ENCODE results near the gene MATK. TPM values are rescaled to one million over a fixed set of nuclear protein-coding genes. Genes with fewer than 3 reads are reported as not detected.
"Not testable (repeated sequence)": the region's sequence is repeated elsewhere in the genome, so short reads cannot be mapped to it uniquely, and the experiment has no call there.

MATK gene
- total RNA-seq, 1 experiment from 2014 or later = not detected

DNA sequence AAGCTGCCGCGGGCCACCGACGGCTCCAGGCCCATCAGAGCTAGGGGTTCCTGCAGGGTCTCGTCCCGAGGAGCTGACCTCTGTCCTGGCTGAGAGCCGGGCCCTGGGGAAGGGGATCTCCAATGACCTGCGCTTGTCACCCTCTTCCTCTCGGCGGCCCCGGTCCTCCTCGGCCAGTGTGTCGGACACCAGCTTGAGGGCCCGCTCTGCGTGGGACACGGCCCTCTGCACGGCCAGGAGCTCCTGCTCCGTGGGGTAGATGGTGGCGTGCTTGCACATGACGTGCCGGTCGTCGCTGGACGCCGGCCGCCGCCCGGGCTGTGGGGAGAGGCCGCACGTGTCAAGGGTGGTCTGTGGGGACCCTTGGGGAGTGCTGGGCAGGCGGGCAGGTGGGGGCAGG is 32.7 kb upstream of the MATK start:
- no peak overlapping the region for H2AFZ ChIP-seq (ENCODE audit: low read length)
- H3K9me2 ChIP-seq (replicated peaks; ENCODE audit: insufficient read depth, low read length) = no peaks in the 10 kb centered on the region
- no peaks in the 10 kb centered on the region for H3K27me3 ChIP-seq (ENCODE audit: low read length)
- no peak overlapping the region for H3K4me3 ChIP-seq (ENCODE audit: low read length)
- peaks cover 22% of the 10 kb centered on the region; the same call in 1 of the 2 replicates for H4K20me1 ChIP-seq (ENCODE audit: insufficient read depth, low read depth, low read length)
- no peaks in the 10 kb centered on the region for H3K79me2 ChIP-seq (ENCODE audit: low read length)
- H3K36me3 ChIP-seq (ENCODE audit: insufficient read depth, low read length) = no peaks in the 10 kb centered on the region
- no peak overlapping the region for H3K9ac ChIP-seq (ENCODE audit: low read length)
- DNase-seq = peak; percentile 14
- H3K9me3 ChIP-seq (ENCODE audit: low read length) = no peaks in the 10 kb centered on the region
- no peak overlapping the region for H3K27ac ChIP-seq (ENCODE audit: low read length)
- no peak overlapping the region for H3K4me2 ChIP-seq (ENCODE audit: low read depth, low read length, poor library complexity, severe bottlenecking)
- no peaks in the 10 kb centered on the region for H3K4me1 ChIP-seq (ENCODE audit: low read length)

DNA sequence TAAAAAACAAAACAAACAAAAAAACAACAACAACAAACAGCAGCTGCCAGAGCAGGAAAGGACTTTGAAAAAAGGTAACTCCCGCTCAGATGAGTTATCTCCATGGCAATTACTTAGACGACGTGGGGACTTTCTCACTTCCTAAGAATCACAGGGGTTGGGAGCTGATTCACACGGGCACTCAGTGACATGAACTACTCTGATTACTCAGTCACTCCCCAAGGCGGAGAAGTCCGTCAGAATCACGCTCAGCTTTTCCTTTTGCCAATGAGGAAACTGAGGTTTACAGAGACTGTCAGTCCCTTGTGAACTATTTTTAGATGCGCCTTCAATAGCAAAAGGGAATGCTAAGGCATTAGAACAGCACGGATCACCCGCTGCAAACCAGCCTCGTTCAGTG is 32.3 kb upstream of the MATK start:
- H3K9me3 ChIP-seq (ENCODE audit: low read length) = no peaks in the 10 kb centered on the region
- H3K9ac ChIP-seq (ENCODE audit: low read length) = no peak overlapping the region
- H3K27ac ChIP-seq (ENCODE audit: low read length) = no peak overlapping the region
- no peaks in the 10 kb centered on the region for H3K9me2 ChIP-seq (replicated peaks; ENCODE audit: insufficient read depth, low read length)
- H3K36me3 ChIP-seq (ENCODE audit: insufficient read depth, low read length) = no peaks in the 10 kb centered on the region
- H2AFZ ChIP-seq (ENCODE audit: low read length) = no peak overlapping the region
- DNase-seq = peak; percentile 27
- no peaks in the 10 kb centered on the region for H3K4me1 ChIP-seq (ENCODE audit: low read length)
- H4K20me1 ChIP-seq (ENCODE audit: insufficient read depth, low read depth, low read length) = peaks cover 25% of the 10 kb centered on the region; the same call in 1 of the 2 replicates
- no peaks in the 10 kb centered on the region for H3K27me3 ChIP-seq (ENCODE audit: low read length)
- no peaks in the 10 kb centered on the region for H3K79me2 ChIP-seq (ENCODE audit: low read length)
- H3K4me3 ChIP-seq (ENCODE audit: low read length) = no peak overlapping the region
- H3K4me2 ChIP-seq (ENCODE audit: low read depth, low read length, poor library complexity, severe bottlenecking) = no peak overlapping the region

DNA sequence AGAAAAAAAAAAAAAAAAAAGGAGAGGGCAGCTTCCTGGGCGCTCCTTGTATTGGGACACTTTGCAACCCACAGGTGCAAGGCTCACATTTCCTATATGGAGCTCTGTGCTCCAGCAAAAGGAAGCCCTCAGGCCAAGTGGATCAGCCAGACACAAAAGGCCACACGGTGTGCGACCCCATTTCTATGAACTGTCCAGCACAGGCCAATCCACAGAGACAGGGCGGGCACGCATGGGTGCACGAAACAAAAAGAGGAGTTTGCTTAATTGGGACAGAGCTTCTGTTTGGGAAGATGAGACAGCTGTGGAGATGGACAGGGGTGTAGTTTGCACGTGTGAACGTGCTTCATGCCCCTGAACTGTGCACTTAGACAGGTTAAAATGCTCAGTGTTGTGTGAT is 31.6 kb upstream of the MATK start:
- Histone ChIP-seq H3K4me2 (ENCODE audit: low read depth, low read length, poor library complexity, severe bottlenecking) (no peak overlapping the region), H3K9me2 (replicated peaks; ENCODE audit: insufficient read depth, low read length) (no peaks in the 10 kb centered on the region), H3K36me3 (ENCODE audit: insufficient read depth, low read length) (no peaks in the 10 kb centered on the region), H3K9ac (ENCODE audit: low read length) (no peak overlapping the region), H4K20me1 (ENCODE audit: insufficient read depth, low read depth, low read length) (peaks cover 28% of the 10 kb centered on the region; the same call in 1 of the 2 replicates), H3K27me3 (ENCODE audit: low read length) (no peaks in the 10 kb centered on the region), H3K4me3 (ENCODE audit: low read length) (no peak overlapping the region), H2AFZ (ENCODE audit: low read length) (no peak overlapping the region), H3K4me1 (ENCODE audit: low read length) (no peaks in the 10 kb centered on the region), H3K79me2 (ENCODE audit: low read length) (no peaks in the 10 kb centered on the region), H3K27ac (ENCODE audit: low read length) (no peak overlapping the region), H3K9me3 (ENCODE audit: low read length) (no peaks in the 10 kb centered on the region)
- peak; percentile 5 for DNase-seq

DNA sequence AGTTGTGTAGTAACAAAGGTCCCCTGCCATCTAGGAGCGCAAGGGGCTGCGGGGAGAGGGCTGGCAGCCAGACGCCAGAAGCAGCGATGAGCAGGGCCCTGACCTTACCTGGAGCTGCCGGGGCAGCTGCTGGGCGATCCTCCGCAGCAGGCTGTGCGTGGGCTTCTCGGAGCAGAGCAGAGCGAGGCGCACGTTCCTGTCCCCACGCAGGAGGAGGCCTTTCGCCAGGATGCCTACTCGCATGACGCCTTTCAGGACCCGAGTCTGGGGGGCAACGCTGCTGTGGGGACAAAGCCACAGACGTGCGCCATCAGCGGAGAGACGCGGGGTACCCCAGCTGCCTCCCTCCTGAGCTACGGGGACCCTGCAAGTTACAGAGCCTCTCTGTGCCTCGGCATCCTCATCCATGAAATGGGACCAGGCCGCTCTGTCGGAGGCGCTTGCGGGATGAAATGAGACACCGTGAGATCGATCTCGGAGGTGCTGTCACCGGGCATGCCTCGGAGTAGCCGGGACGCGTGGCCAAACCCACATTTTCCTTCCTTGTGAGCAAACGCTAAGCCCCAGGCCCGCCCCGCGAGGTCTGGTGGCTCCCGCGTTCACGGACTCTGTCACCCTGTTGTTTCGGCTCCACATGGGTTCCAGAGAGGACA is 30.5 kb upstream of the MATK start:
- Histone ChIP-seq H3K79me2 (ENCODE audit: low read length) (no peaks in the 10 kb centered on the region), H4K20me1 (ENCODE audit: insufficient read depth, low read depth, low read length) (peaks cover 32% of the 10 kb centered on the region; the same call in 1 of the 2 replicates), H3K4me2 (ENCODE audit: low read depth, low read length, poor library complexity, severe bottlenecking) (no peak overlapping the region), H3K9me3 (ENCODE audit: low read length) (no peaks in the 10 kb centered on the region), H3K27ac (ENCODE audit: low read length) (no peak overlapping the region), H2AFZ (ENCODE audit: low read length) (no peak overlapping the region), H3K36me3 (ENCODE audit: insufficient read depth, low read length) (no peaks in the 10 kb centered on the region), H3K4me1 (ENCODE audit: low read length) (no peaks in the 10 kb centered on the region), H3K9ac (ENCODE audit: low read length) (no peak overlapping the region), H3K4me3 (ENCODE audit: low read length) (no peak overlapping the region), H3K9me2 (replicated peaks; ENCODE audit: insufficient read depth, low read length) (no peaks in the 10 kb centered on the region), H3K27me3 (ENCODE audit: low read length) (no peaks in the 10 kb centered on the region)
- DNase-seq = peak; percentile 14

DNA sequence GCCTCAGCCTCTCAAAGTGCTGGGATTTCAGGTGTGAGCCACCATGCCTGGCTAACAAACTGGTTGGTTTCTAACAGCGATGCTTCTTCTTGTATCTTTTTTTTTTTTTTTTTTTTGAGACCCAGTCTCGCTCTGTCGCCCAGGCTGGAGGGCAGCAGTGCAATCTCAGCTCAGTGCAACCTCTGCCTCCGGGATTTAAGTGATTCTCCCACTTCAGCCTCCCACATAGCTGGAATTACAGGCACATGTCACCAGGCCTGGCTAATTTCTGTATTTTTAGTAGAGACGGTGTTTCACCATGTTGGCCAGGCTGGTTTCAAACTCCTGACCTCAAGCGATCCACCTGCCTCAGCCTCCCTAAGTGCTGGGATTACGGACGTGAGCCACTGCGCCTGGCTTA is 30.0 kb upstream of the MATK start:
- H3K4me1 ChIP-seq (ENCODE audit: low read length); H3K27ac ChIP-seq (ENCODE audit: low read length); H3K9ac ChIP-seq (ENCODE audit: low read length); H3K79me2 ChIP-seq (ENCODE audit: low read length); H3K9me3 ChIP-seq (ENCODE audit: low read length); H2AFZ ChIP-seq (ENCODE audit: low read length); H3K9me2 ChIP-seq (replicated peaks; ENCODE audit: insufficient read depth, low read length); H3K4me2 ChIP-seq (ENCODE audit: low read depth, low read length, poor library complexity, severe bottlenecking); H3K36me3 ChIP-seq (ENCODE audit: insufficient read depth, low read length); H3K27me3 ChIP-seq (ENCODE audit: low read length); H3K4me3 ChIP-seq (ENCODE audit: low read length): not testable (repeated sequence)
- DNase-seq = peak; percentile 1
- H4K20me1 ChIP-seq (ENCODE audit: insufficient read depth, low read depth, low read length) = peaks cover 32% of the 10 kb centered on the region; the same call in 1 of the 2 replicates

DNA sequence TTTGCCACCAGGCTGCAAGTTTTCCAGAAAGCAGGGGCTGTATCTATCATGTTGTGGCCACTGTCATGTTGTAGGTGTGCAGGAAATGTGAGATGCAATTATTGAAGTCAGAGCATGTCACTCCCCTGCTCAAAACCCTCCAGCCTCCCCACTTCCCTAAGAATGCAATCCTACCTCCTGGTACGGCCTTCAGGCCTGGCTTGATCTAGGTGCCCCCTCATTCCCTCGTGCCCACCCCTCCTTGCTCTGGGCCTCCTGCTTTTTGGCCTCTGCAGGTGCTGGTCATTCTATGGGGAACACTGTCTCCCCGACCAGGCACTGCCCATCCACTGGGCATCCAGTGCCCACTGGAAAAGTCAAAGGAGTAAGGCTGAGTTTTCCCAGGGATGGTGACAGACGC is 28.5 kb upstream of the MATK start:
- no peak overlapping the region for H3K9ac ChIP-seq (ENCODE audit: low read length)
- H4K20me1 ChIP-seq (ENCODE audit: insufficient read depth, low read depth, low read length) = peaks cover 37% of the 10 kb centered on the region; the same call in 1 of the 2 replicates
- peaks cover 16% of the 10 kb centered on the region for H3K4me1 ChIP-seq (ENCODE audit: low read length)
- H3K4me2 ChIP-seq (ENCODE audit: low read depth, low read length, poor library complexity, severe bottlenecking) = no peak overlapping the region
- no peak overlapping the region for H3K4me3 ChIP-seq (ENCODE audit: low read length)
- H2AFZ ChIP-seq (ENCODE audit: low read length) = no peak overlapping the region
- no peaks in the 10 kb centered on the region for H3K9me3 ChIP-seq (ENCODE audit: low read length)
- no peaks in the 10 kb centered on the region for H3K9me2 ChIP-seq (replicated peaks; ENCODE audit: insufficient read depth, low read length)
- no peaks in the 10 kb centered on the region for H3K36me3 ChIP-seq (ENCODE audit: insufficient read depth, low read length)
- peak; percentile 36 for DNase-seq
- H3K27me3 ChIP-seq (ENCODE audit: low read length) = no peaks in the 10 kb centered on the region
- H3K27ac ChIP-seq (ENCODE audit: low read length) = no peak overlapping the region
- no peaks in the 10 kb centered on the region for H3K79me2 ChIP-seq (ENCODE audit: low read length)

DNA sequence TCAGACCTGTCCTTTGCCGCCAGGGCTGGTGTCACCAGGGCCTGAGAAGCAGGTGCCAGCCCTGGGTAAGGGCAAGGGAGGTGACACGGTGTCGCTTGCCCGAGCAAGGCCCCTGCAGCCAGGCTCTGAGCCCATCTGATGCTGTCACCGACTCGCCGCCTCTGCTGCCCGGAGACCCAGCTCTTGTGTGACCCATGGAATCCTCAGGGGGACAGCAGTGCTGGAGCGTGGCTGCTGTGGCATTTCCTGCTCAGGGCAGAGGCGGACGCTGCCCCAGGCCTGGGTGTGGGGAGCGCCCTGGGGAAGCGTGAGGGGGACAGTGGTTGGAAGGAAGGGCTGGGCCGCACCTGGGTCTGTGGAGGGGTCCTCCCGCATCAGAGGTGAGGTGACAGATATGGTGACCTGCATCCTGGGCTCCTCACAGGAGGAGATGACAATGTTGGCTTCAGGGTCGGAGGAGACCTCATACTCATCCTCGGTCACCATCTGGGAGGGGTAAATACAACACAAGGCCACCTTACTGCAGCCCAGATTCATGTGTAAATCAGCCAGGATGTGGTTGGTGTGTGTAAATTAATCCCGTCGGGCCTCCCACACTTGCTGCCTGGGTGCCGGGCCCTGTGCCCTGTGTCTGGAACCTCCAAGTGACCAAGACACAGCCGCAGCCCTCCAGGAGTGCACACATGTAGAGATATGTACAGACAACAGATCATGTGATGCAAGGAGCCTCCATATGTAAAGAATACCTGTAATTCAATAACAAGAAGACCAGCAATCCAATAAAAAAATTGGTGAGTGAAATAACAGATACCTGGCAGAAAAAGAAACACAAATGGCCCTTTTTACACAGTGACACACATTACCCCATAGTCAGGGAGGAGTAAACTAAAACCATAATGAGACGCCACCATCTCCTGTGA is 27.6 kb upstream of the MATK start:
- no peak overlapping the region for H3K27ac ChIP-seq (ENCODE audit: low read length)
- peaks cover 16% of the 10 kb centered on the region for H3K4me1 ChIP-seq (ENCODE audit: low read length)

DNA sequence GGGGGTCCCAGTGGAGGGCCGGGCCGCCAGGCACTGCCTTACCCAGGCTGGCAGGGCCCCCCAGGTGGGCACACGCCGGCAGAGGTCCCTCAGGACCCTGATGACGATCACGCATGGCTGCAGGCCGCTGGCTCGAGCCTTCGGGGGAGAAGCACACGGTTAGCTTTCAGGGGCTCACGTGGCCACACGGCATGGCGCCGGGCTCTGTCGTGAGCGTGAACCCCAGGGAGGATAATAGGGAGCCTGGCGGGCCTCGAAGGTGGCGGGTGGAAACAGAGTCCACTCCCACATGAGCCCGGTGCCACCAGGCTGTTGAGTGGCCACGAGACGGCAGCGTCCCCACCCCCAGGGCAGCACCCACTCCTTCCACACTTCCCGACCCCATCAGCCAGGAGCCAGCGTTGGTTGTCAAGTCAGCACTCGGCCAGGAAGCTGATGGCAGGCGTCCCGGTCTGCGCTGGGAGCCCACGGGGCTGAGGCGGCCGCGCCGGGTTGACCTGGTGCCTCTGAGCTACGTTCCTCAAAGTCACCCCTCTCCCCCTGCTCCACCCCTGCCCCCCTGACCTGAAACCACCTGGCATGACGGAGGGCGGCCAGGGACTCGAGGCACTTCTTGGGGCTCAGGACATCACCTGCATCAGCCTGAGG is 24.7 kb upstream of the MATK start:
- peaks cover 16% of the 10 kb centered on the region for H3K4me1 ChIP-seq (ENCODE audit: low read length)
- H3K4me3 ChIP-seq (ENCODE audit: low read length) = peak overlapping the region; percentile 32; the same call in 1 of the 2 replicates
- no peak overlapping the region for H3K27ac ChIP-seq (ENCODE audit: low read length)

More for the DNA sequence above, 27.6 kb upstream of the MATK start:
- H3K27me3 ChIP-seq (ENCODE audit: low read length) = no peaks in the 10 kb centered on the region
- no peak overlapping the region for H3K9ac ChIP-seq (ENCODE audit: low read length)
- H3K36me3 ChIP-seq (ENCODE audit: insufficient read depth, low read length) = no peaks in the 10 kb centered on the region
- H3K4me2 ChIP-seq (ENCODE audit: low read depth, low read length, poor library complexity, severe bottlenecking) = no peak overlapping the region
- no peak overlapping the region for H2AFZ ChIP-seq (ENCODE audit: low read length)
- no peak overlapping the region for H3K4me3 ChIP-seq (ENCODE audit: low read length)
- H3K9me2 ChIP-seq (replicated peaks; ENCODE audit: insufficient read depth, low read length) = no peaks in the 10 kb centered on the region
- H3K9me3 ChIP-seq (ENCODE audit: low read length) = no peaks in the 10 kb centered on the region
- peak; percentile 24 for DNase-seq
- no peaks in the 10 kb centered on the region for H3K79me2 ChIP-seq (ENCODE audit: low read length)
- peaks cover 44% of the 10 kb centered on the region; the same call in 1 of the 2 replicates for H4K20me1 ChIP-seq (ENCODE audit: insufficient read depth, low read depth, low read length)

More for the DNA sequence above, 24.7 kb upstream of the MATK start:
- H3K9ac ChIP-seq (ENCODE audit: low read length) = 0 out of 2 replicates have a peak overlapping the region, but pooled peaks have one; percentile 35
- no peaks in the 10 kb centered on the region for H3K9me2 ChIP-seq (replicated peaks; ENCODE audit: insufficient read depth, low read length)
- no peak for DNase-seq
- no peaks in the 10 kb centered on the region for H3K36me3 ChIP-seq (ENCODE audit: insufficient read depth, low read length)
- no peaks in the 10 kb centered on the region for H3K9me3 ChIP-seq (ENCODE audit: low read length)
- no peaks in the 10 kb centered on the region for H3K79me2 ChIP-seq (ENCODE audit: low read length)
- H3K27me3 ChIP-seq (ENCODE audit: low read length) = no peaks in the 10 kb centered on the region
- H3K4me2 ChIP-seq (ENCODE audit: low read depth, low read length, poor library complexity, severe bottlenecking) = peak overlapping the region; percentile 55
- peaks cover 61% of the 10 kb centered on the region; the same call in 1 of the 2 replicates for H4K20me1 ChIP-seq (ENCODE audit: insufficient read depth, low read depth, low read length)
- no peak overlapping the region for H2AFZ ChIP-seq (ENCODE audit: low read length)
